Breast epithelium (tissue), 4 donors: ENCODE data around the gene CREM. TPM values are rescaled to one million over a fixed set of nuclear protein-coding genes. Genes with fewer than 3 reads are reported as not detected.
"Not testable (repeated sequence)": the region's sequence is repeated elsewhere in the genome, so short reads cannot be mapped to it uniquely, and the experiment has no call there.

Experiments used
- DNase-seq, 2 donors: peaks; one replicate each; pipeline ENCODE4 v3.0.0-alpha.2; 2019; ENCODE audit warnings: low spot score in 2 of 2
- H3K27ac ChIP-seq, 2 donors: fragments of 200-600 bp; sonication (generic) in 1 of 2; one replicate each; pipeline ENCODE4 v1.5.1; 2016 to 2019; ENCODE audit warnings: mild to moderate bottlenecking in 1 of 2
- H3K27me3 ChIP-seq, 2 donors: fragments of 200-600 bp; sonication (generic) in 1 of 2; one replicate each; pipeline versions ENCODE4 v1.5.1 to v1.6.0; 2017 to 2019; ENCODE audit warnings: control low read depth in 1 of 2, mild to moderate bottlenecking in 1 of 2
- H3K36me3 ChIP-seq: fragments of 200-600 bp; one replicate; pipeline ENCODE4 v1.5.1; 2019
- H3K4me1 ChIP-seq, 2 donors: fragments of 200-600 bp; sonication (generic); one replicate each; pipeline ENCODE4 v1.5.1; 2016 to 2019; ENCODE audit warnings: control low read depth in 1 of 2
- H3K4me3 ChIP-seq, 3 donors: fragments of 200-600 bp; sonication (generic); 1 replicate in 2 of 3; 2 replicates in 1 of 3; pipeline ENCODE4 v1.5.1; 2016 to 2019; ENCODE audit warnings: mild to moderate bottlenecking in 3 of 3, moderate library complexity in 2 of 3
- H3K9me3 ChIP-seq, 2 donors: fragments of 200-600 bp; sonication (generic) in 1 of 2; one replicate each; pipeline ENCODE4 v1.5.1; 2016 to 2019; ENCODE audit warnings: control low read depth in 1 of 2
- CTCF ChIP-seq, 3 donors: fragments of 450-650 bp; IDR thresholded peaks; one replicate each; pipeline ENCODE4 v1.5.1; 2016 to 2017; ENCODE audit warnings: antibody characterized with exemption in 3 of 3, mild to moderate bottlenecking in 3 of 3, moderate library complexity in 3 of 3
- POLR2A ChIP-seq: fragments of 450-650 bp; IDR thresholded peaks from one replicate; pipeline ENCODE4 v1.6.1; 2016; ENCODE audit warnings: antibody characterized with exemption, mild to moderate bottlenecking, moderate library complexity
- POLR2AphosphoS5 ChIP-seq, 3 donors: sonication (generic); formaldehyde crosslinking; IDR thresholded peaks; one replicate each; pipeline ENCODE4 v1.6.1; 2017; ENCODE audit warnings: antibody characterized with exemption in 3 of 3
- intact Hi-C: fragments of 100-400 bp; cut with DNase I; formaldehyde crosslinking; loops from one replicate; pipeline ENCODE4 v1.15.1; 2023; ENCODE audit warnings: low total_unique reads
- total RNA-seq, 3 donors: library from RNA; depleted of rRNA; stranded (reverse); fragments of >200 nt; gene quantifications; one replicate each; pipeline ENCODE4 v1.1.0, GENCODE V29; 2016

CREM gene
- total RNA-seq, 3 donors from 2014 or later: 30.6 to 55.4 (median 41.6) TPM

GRCh38 chr10:35214607-35215020, 88.0 kb downstream of the CREM start:
- intact Hi-C loops: loop anchor here (10.0 kb wide), 1 partner anchor 100 kb away; no protein-coding TSS in a partner anchor
- DNase-seq: no peak
- H3K4me1 ChIP-seq: no peaks in the 10 kb centered on the region
- H3K36me3 ChIP-seq: no peaks in the 10 kb centered on the region
- H3K27ac ChIP-seq: no peak overlapping the region
- no peak overlapping the region for H3K4me3 ChIP-seq
- no peaks in the 10 kb centered on the region for H3K9me3 ChIP-seq
- no peaks in the 10 kb centered on the region for H3K27me3 ChIP-seq
- TF ChIP-seq POLR2AphosphoS5 (IDR thresholded peaks at IDR 0.05): no peak

GRCh38 chr10:35215107-35215506, 88.5 kb downstream of the CREM start:
- H3K4me3 ChIP-seq: no peak overlapping the region

GRCh38 chr10:35216303-35216905, 89.8 kb downstream of the CREM start:
- intact Hi-C loops: loop anchor here (10.0 kb wide), 1 partner anchor 102 kb away; no protein-coding TSS in a partner anchor
- TF ChIP-seq POLR2A (no peak), CTCF (IDR thresholded peaks at IDR 0.05) (no peak), POLR2AphosphoS5 (IDR thresholded peaks at IDR 0.05) (no peak)

More at GRCh38 chr10:35215107-35215506, 88.5 kb downstream of the CREM start:
- no peaks in the 10 kb centered on the region for H3K4me1 ChIP-seq
- H3K9me3 ChIP-seq: no peaks in the 10 kb centered on the region
- no peak for TF ChIP-seq CTCF (IDR thresholded peaks at IDR 0.05)
- TF ChIP-seq POLR2A: no peak
- H3K36me3 ChIP-seq: no peaks in the 10 kb centered on the region
- no peaks in the 10 kb centered on the region for H3K27me3 ChIP-seq
- H3K27ac ChIP-seq: no peak overlapping the region
- intact Hi-C loops: loop anchor here (10.0 kb wide), 1 partner anchor 100 kb away; no protein-coding TSS in a partner anchor
- DNase-seq: no peak

GRCh38 chr10:35216956-35217355, 90.3 kb downstream of the CREM start:
- intact Hi-C loops: loop anchor here (10.0 kb wide), 1 partner anchor 102 kb away; no protein-coding TSS in a partner anchor
- not testable (repeated sequence) for H3K4me3 ChIP-seq, H3K36me3 ChIP-seq, H3K27me3 ChIP-seq, DNase-seq, H3K4me1 ChIP-seq, H3K9me3 ChIP-seq
- peak overlapping the region in 1 of 2 donors; percentile 54 for H3K27ac ChIP-seq

More at GRCh38 chr10:35216303-35216905, 89.8 kb downstream of the CREM start:
- no peak for DNase-seq
- H3K9me3 ChIP-seq: no peaks in the 10 kb centered on the region
- no peaks in the 10 kb centered on the region for H3K4me1 ChIP-seq
- H3K4me3 ChIP-seq: no peak overlapping the region
- no peaks in the 10 kb centered on the region for H3K36me3 ChIP-seq
- no peaks in the 10 kb centered on the region for H3K27me3 ChIP-seq
- H3K27ac ChIP-seq: peak overlapping the region in 1 of 2 donors; percentile 54

- Histone ChIP-seq H3K36me3 (no peaks in the 10 kb centered on the region), H3K9me3 (no peaks in the 10 kb centered on the region), H3K4me1 (no peaks in the 10 kb centered on the region), H3K4me3 (no peak overlapping the region), H3K27ac (peak overlapping the region in 1 of 2 donors; percentile 54), H3K27me3 (no peaks in the 10 kb centered on the region)
- TF ChIP-seq POLR2A (no peak), POLR2AphosphoS5 (IDR thresholded peaks at IDR 0.05) (no peak), CTCF (IDR thresholded peaks at IDR 0.05) (no peak)
- intact Hi-C loops: loop anchor here (10.0 kb wide), 1 partner anchor 103 kb away; no protein-coding TSS in a partner anchor
- DNase-seq: no peak
Observed at GRCh38 chr10:35217455-35217854, 90.8 kb downstream of the CREM start.

- DNase-seq: peak; percentile 54 to 75
- Histone ChIP-seq H3K27me3 (no peaks in the 10 kb centered on the region), H3K27ac (peak overlapping the region in 1 of 2 donors; percentile 53), H3K9me3 (no peaks in the 10 kb centered on the region), H3K4me3 (no peak overlapping the region), H3K4me1 (no peaks in the 10 kb centered on the region), H3K36me3 (no peaks in the 10 kb centered on the region)
- peak; percentile 56 to 86 (median 75) for TF ChIP-seq CTCF (IDR thresholded peaks at IDR 0.05)
- no peak for TF ChIP-seq POLR2AphosphoS5 (IDR thresholded peaks at IDR 0.05)
- intact Hi-C loops: loop anchor here (10.0 kb wide), 1 partner anchor 104 kb away; no protein-coding TSS in a partner anchor
Observed at GRCh38 chr10:35218339-35218955, 91.8 kb downstream of the CREM start.
